IMR-90 (cell line): ENCODE data around the gene ALK. TPM values are rescaled to one million over a fixed set of nuclear protein-coding genes. Genes with fewer than 3 reads are reported as not detected.
A peak's percentile ranks its signal among the peaks of the same experiment; 100 is the strongest.

ENCODE experiments used
- ATAC-seq: fragments of 200-7000 bp; cut with Tn5 transposase; 2 replicates; pipeline ENCODE4 v1.9.1; 2020; ENCODE audit warnings: low read depth, mild to moderate bottlenecking, moderate library complexity
- BruUV-seq: library from RNA; stranded (reverse); fragments of 400-500 nt; replicated peaks from 2 replicates; lab custom pipeline; 2021; lab: Mats Ljungman, UMichigan
- CTCF ChIA-PET: fragments of 300-600 bp; formaldehyde crosslinking; extraction: SDS; loops from one replicate; lab custom pipeline; 2021; ENCODE audit warnings: antibody characterized with exemption; lab: Yijun Ruan, JAX
- POLR2A ChIA-PET: fragments of 300-600 bp; sonication (Branson Sonifier 250); formaldehyde crosslinking; loops from one replicate; lab custom pipeline; 2022; ENCODE audit warnings: antibody characterized with exemption; ENCODE audit not compliant: unreplicated experiment; lab: Charles Lee
- DNase-seq: peaks from one replicate; pipeline ENCODE4 v3.0.0; 2013
- H2AFZ ChIP-seq: replicated peaks from 2 replicates; pipeline ENCODE3; 2013; ENCODE audit warnings: low read length, mild to moderate bottlenecking; ENCODE audit not compliant: poor library complexity
- H2AK5ac ChIP-seq: 2 replicates; pipeline ENCODE4 v1.6.1; 2013; ENCODE audit warnings: low read depth, low read length, inconsistent platforms
- H2AK9ac ChIP-seq: replicated peaks from 2 replicates; pipeline ENCODE3; 2013; ENCODE audit warnings: mild to moderate bottlenecking, low read depth, low read length, moderate library complexity; ENCODE audit not compliant: poor library complexity
- H2BK120ac ChIP-seq: 2 replicates; pipeline ENCODE4 v1.6.1; 2013; ENCODE audit warnings: low read depth, low read length, inconsistent platforms
- H2BK15ac ChIP-seq: 3 replicates; pipeline ENCODE4 v1.6.1; 2013; ENCODE audit warnings: low read depth, low read length, inconsistent platforms
- H2BK20ac ChIP-seq: 2 replicates; pipeline ENCODE4 v1.6.1; 2013; ENCODE audit warnings: low read depth, mild to moderate bottlenecking, inconsistent platforms, low read length, moderate library complexity
- H2BK5ac ChIP-seq: 2 replicates; pipeline ENCODE4 v1.6.1; 2013; ENCODE audit warnings: mild to moderate bottlenecking, low read depth, low read length, inconsistent platforms; ENCODE audit not compliant: poor library complexity, severe bottlenecking
- H3K14ac ChIP-seq: replicated peaks from 2 replicates; pipeline ENCODE4 v1.6.1; 2013; ENCODE audit warnings: low read depth, low read length, inconsistent platforms
- H3K18ac ChIP-seq: 2 replicates; pipeline ENCODE4 v1.6.1; 2013; ENCODE audit warnings: low read depth, low read length, control low read depth
- H3K23ac ChIP-seq: 2 replicates; pipeline ENCODE4 v1.6.1; 2013; ENCODE audit warnings: low read depth, low read length, inconsistent platforms
- H3K27ac ChIP-seq: 2 replicates; pipeline ENCODE4 v1.5.1; 2013; ENCODE audit warnings: mild to moderate bottlenecking, control low read depth, low read length; ENCODE audit not compliant: insufficient read depth
- H3K27me3 ChIP-seq: 2 replicates; pipeline ENCODE4 v1.6.1; 2013; ENCODE audit warnings: low read length; ENCODE audit not compliant: control insufficient read depth, insufficient read depth
- H3K36me3 ChIP-seq: 2 replicates; pipeline ENCODE4 v1.6.1; 2013; ENCODE audit warnings: low read length, mixed read lengths; ENCODE audit not compliant: control insufficient read depth, insufficient read depth
- H3K4ac ChIP-seq: 2 replicates; pipeline ENCODE4 v1.6.1; 2013; ENCODE audit warnings: low read depth, low read length, inconsistent platforms
- H3K4me1 ChIP-seq: 2 replicates; pipeline ENCODE4 v1.6.1; 2013; ENCODE audit warnings: low read length, mixed read lengths; ENCODE audit not compliant: control insufficient read depth, insufficient read depth
- H3K4me2 ChIP-seq: 2 replicates; pipeline ENCODE4 v1.6.1; 2013; ENCODE audit warnings: low read depth, mild to moderate bottlenecking, control low read depth, low read length, moderate library complexity
- H3K4me3 ChIP-seq: 2 replicates; pipeline ENCODE4 v1.5.1; 2013; ENCODE audit warnings: low read depth, mild to moderate bottlenecking, control low read depth, low read length, moderate library complexity; ENCODE audit not compliant: insufficient read depth
- H3K56ac ChIP-seq: 2 replicates; pipeline ENCODE4 v1.6.1; 2013; ENCODE audit warnings: low read length, inconsistent platforms; ENCODE audit not compliant: insufficient read depth; ENCODE audit errors: extremely low read depth
- H3K79me1 ChIP-seq, 2 experiments: 2 replicates each; pipeline ENCODE4 v1.6.1; 2013; ENCODE audit warnings: low read length in 2 of 2, inconsistent platforms in 1 of 2, low read depth in 1 of 2
- H3K9ac ChIP-seq: 2 replicates; pipeline ENCODE4 v1.6.1; 2013; ENCODE audit warnings: low read depth, low read length, control low read depth
- H3K9me1 ChIP-seq: 2 replicates; pipeline ENCODE4 v1.6.1; 2013; ENCODE audit warnings: low read length, inconsistent platforms; ENCODE audit not compliant: insufficient read depth
- H3K9me3 ChIP-seq: 2 replicates; pipeline ENCODE4 v1.6.1; 2013; ENCODE audit warnings: low read length; ENCODE audit not compliant: control insufficient read depth, insufficient read depth
- H4K20me1 ChIP-seq: 2 replicates; pipeline ENCODE4 v1.6.1; 2013; ENCODE audit warnings: low read length, inconsistent platforms; ENCODE audit not compliant: insufficient read depth
- H4K5ac ChIP-seq: 2 replicates; pipeline ENCODE4 v1.6.1; 2013; ENCODE audit warnings: mild to moderate bottlenecking, low read depth, low read length, control low read depth
- H4K8ac ChIP-seq, 2 experiments: 2 replicates each; pipeline ENCODE4 v1.6.1; 2013; ENCODE audit warnings: low read depth in 2 of 2, low read length in 2 of 2, control low read depth in 1 of 2, inconsistent platforms in 1 of 2
- H4K91ac ChIP-seq: 2 replicates; pipeline ENCODE4 v1.6.1; 2013; ENCODE audit warnings: low read depth, low read length, inconsistent platforms; ENCODE audit not compliant: insufficient read depth
- BHLHE40 ChIP-seq: fragments of 150-350 bp; IDR thresholded peaks from 2 replicates; pipeline ENCODE4 v1.6.1; 2016; ENCODE audit warnings: mild to moderate bottlenecking, low read depth, low read length
- CEBPB ChIP-seq: IDR thresholded peaks from 2 replicates; pipeline ENCODE4 v1.6.1; 2012; ENCODE audit warnings: low read depth, low read length, improper control_type of control experiment
- CHD1 ChIP-seq: IDR thresholded peaks from 2 replicates; pipeline ENCODE4 v1.6.1; 2012; ENCODE audit warnings: low read depth, low read length, improper control_type of control experiment
- FOS ChIP-seq: fragments of 150-350 bp; IDR thresholded peaks from 2 replicates; pipeline ENCODE4 v1.6.1; 2016; ENCODE audit warnings: low read depth, low read length
- MAFK ChIP-seq: IDR thresholded peaks from 2 replicates; pipeline ENCODE4 v1.6.1; 2012; ENCODE audit warnings: low read depth, low read length, improper control_type of control experiment
- MAZ ChIP-seq: IDR thresholded peaks from 2 replicates; pipeline ENCODE4 v1.6.1; 2012; ENCODE audit warnings: low read depth, mild to moderate bottlenecking, low read length, improper control_type of control experiment, moderate library complexity, borderline replicate concordance
- MXI1 ChIP-seq: IDR thresholded peaks from 2 replicates; pipeline ENCODE4 v1.6.1; 2012; ENCODE audit warnings: low read depth, mild to moderate bottlenecking, low read length, moderate library complexity, borderline replicate concordance
- NFE2L2 ChIP-seq: fragments of 150-350 bp; IDR thresholded peaks from 2 replicates; pipeline ENCODE4 v1.6.1; 2016; ENCODE audit warnings: low read depth, mild to moderate bottlenecking, low read length
- POLR2A ChIP-seq: IDR thresholded peaks from 2 replicates; pipeline ENCODE4 v1.6.1; 2012; ENCODE audit warnings: mild to moderate bottlenecking, low read depth, low read length
- RAD21 ChIP-seq: IDR thresholded peaks from 2 replicates; pipeline ENCODE4 v1.6.1; 2012; ENCODE audit warnings: low read length, improper control_type of control experiment
- RCOR1 ChIP-seq: IDR thresholded peaks from 2 replicates; pipeline ENCODE4 v1.6.1; 2012; ENCODE audit warnings: mild to moderate bottlenecking, low read length, improper control_type of control experiment; ENCODE audit not compliant: insufficient replicate concordance
- RFX5 ChIP-seq: IDR thresholded peaks from 2 replicates; pipeline ENCODE4 v1.8.0; 2012; ENCODE audit warnings: low read depth, mild to moderate bottlenecking, low read length, moderate library complexity
- SMC3 ChIP-seq: fragments of 150-350 bp; IDR thresholded peaks from 2 replicates; pipeline ENCODE4 v1.6.1; 2016; ENCODE audit warnings: low read depth, mild to moderate bottlenecking, antibody characterized with exemption, low read length, moderate library complexity
- WGBS, 2 experiments: methylation state at CpG; one replicate each; pipeline versions ENCODE4 v1.1.5 to v1.1.7; 2013; ENCODE audit warnings: missing lambda C conversion rate in 2 of 2; ENCODE audit not compliant: insufficient read length in 1 of 2; ENCODE audit errors: extremely low coverage in 2 of 2; 5-methylcytosine and 5-hydroxymethylcytosine counted together
- dilution Hi-C: fragments of 300-500 bp; cut with HindIII; formaldehyde crosslinking; loops from one replicate; pipeline ENCODE4 v1.14.3; 2018; ENCODE audit warnings: low sequenced_read_pairs; ENCODE audit not compliant: unreplicated experiment
- in situ Hi-C: fragments of 300-500 bp; cut with MboI; formaldehyde crosslinking; loops from 3 replicates; pipeline ENCODE4 v1.14.3; 2019; ENCODE audit warnings: low sequenced_read_pairs, inconsistent platforms, mixed read lengths
- intact Hi-C: fragments of 100-400 bp; cut with micrococcal nuclease; formaldehyde crosslinking; loops from 2 replicates; pipeline ENCODE4 v1.10.0; 2022
- polyA plus RNA-seq, 3 experiments: library from polyadenylated mRNA; depleted of rRNA; stranded (reverse); fragments of >200 nt; gene quantifications; 2 replicates each; pipeline ENCODE4 v1.2.3, GENCODE V29; 2012; ENCODE audit warnings: low replicate concordance in 1 of 3
- total RNA-seq: library from RNA; depleted of rRNA; stranded (reverse); fragments of >200 nt; gene quantifications from 2 replicates; pipeline ENCODE4 v1.2.3, GENCODE V29; 2012
- TF ChIP-seq, protein P1 (sequence below): conservative IDR thresholded peaks from 2 replicates; pipeline ENCODE4 v1.5.1; 2012; ENCODE audit warnings: mild to moderate bottlenecking, low read depth, low read length, improper control_type of control experiment
- TF ChIP-seq, protein P2 (sequence below): fragments of 150-350 bp; IDR thresholded peaks from 2 replicates; pipeline ENCODE4 v1.6.1; 2016; ENCODE audit warnings: low read depth, mild to moderate bottlenecking, low read length, moderate library complexity, borderline replicate concordance
- TF ChIP-seq, protein P3 (sequence below): fragments of 150-350 bp; IDR thresholded peaks from 2 replicates; pipeline ENCODE4 v1.6.1; 2017; ENCODE audit warnings: mild to moderate bottlenecking, antibody characterized with exemption, low read length, low read depth

The ALK gene
- total and polyA plus RNA-seq, 2 of the 4 experiments (the other 2 are of a cell fraction) = not detected

DNA sequence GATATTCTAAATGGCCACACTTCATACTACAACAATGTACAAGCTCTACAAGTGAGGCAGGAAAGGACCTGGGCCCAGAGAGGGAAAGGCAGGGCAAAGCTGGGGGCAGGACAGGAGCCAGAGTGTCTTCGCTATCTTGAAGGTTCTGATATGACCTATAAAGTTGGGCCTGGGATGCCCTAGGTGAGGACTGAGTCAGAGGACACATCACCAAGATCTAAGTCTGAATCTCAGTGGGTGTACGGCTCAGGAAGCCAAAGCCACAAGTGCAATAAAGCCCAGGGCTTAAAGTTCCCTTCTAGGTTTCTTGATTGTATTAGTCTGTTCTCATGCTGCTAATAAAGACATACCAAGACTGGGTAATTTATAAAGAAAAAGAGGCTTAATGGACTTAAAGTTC, 219.1 kb downstream of the ALK start:
- ChIA-PET POLR2A (no interaction called here), CTCF (no interaction called here)
- no peak overlapping the region for H3K56ac ChIP-seq
- intact Hi-C loops = no loop called here
- no peaks in the 10 kb centered on the region for H3K79me1 ChIP-seq
- H4K20me1 ChIP-seq = no peaks in the 10 kb centered on the region
- no peaks in the 10 kb centered on the region for H3K36me3 ChIP-seq
- H2BK5ac ChIP-seq = no peak overlapping the region
- no peak overlapping the region for H3K4ac ChIP-seq
- no TSS peak for BruUV-seq
- H2AK5ac ChIP-seq = no peak overlapping the region; the same call in 1 of the 2 replicates
- ATAC-seq = no peak
- 0 out of 2 replicates have a peak, but pooled peaks cover 2% of the 10 kb centered on the region for H3K27me3 ChIP-seq
- no peak overlapping the region for H3K9ac ChIP-seq
- H2AK9ac ChIP-seq = peak overlapping the region; percentile 71
- H4K8ac ChIP-seq = no peak overlapping the region
- no peak overlapping the region for H4K5ac ChIP-seq
- H3K4me1 ChIP-seq = no peaks in the 10 kb centered on the region; the same call in 1 of the 2 replicates
- no peak overlapping the region for H3K27ac ChIP-seq
- no peak overlapping the region for H3K18ac ChIP-seq
- H3K4me2 ChIP-seq = no peak overlapping the region
- H2BK20ac ChIP-seq = no peak overlapping the region
- H3K9me3 ChIP-seq = no peaks in the 10 kb centered on the region
- WGBS, 2 experiments = 80% methylated on average over 1 of the region's 2 CpGs; no CpG with 5 or more reads in 1 of the 2 experiments
- no peak overlapping the region for H2BK15ac ChIP-seq
- in situ Hi-C loops = no loop called here
- H2AFZ ChIP-seq = no peak overlapping the region
- TF ChIP-seq, protein P1, sequence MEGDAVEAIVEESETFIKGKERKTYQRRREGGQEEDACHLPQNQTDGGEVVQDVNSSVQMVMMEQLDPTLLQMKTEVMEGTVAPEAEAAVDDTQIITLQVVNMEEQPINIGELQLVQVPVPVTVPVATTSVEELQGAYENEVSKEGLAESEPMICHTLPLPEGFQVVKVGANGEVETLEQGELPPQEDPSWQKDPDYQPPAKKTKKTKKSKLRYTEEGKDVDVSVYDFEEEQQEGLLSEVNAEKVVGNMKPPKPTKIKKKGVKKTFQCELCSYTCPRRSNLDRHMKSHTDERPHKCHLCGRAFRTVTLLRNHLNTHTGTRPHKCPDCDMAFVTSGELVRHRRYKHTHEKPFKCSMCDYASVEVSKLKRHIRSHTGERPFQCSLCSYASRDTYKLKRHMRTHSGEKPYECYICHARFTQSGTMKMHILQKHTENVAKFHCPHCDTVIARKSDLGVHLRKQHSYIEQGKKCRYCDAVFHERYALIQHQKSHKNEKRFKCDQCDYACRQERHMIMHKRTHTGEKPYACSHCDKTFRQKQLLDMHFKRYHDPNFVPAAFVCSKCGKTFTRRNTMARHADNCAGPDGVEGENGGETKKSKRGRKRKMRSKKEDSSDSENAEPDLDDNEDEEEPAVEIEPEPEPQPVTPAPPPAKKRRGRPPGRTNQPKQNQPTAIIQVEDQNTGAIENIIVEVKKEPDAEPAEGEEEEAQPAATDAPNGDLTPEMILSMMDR = no peak
- no peak for TF ChIP-seq POLR2A
- TF ChIP-seq, protein P2, sequence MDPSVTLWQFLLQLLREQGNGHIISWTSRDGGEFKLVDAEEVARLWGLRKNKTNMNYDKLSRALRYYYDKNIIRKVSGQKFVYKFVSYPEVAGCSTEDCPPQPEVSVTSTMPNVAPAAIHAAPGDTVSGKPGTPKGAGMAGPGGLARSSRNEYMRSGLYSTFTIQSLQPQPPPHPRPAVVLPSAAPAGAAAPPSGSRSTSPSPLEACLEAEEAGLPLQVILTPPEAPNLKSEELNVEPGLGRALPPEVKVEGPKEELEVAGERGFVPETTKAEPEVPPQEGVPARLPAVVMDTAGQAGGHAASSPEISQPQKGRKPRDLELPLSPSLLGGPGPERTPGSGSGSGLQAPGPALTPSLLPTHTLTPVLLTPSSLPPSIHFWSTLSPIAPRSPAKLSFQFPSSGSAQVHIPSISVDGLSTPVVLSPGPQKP = no peak
- no peak for TF ChIP-seq CHD1
- TF ChIP-seq RCOR1 = no peak
- no peak for TF ChIP-seq RFX5
- no peak for TF ChIP-seq RAD21
- no peak for TF ChIP-seq MAFK
- no peak for TF ChIP-seq BHLHE40
- TF ChIP-seq NFE2L2 = no peak
- TF ChIP-seq MAZ = no peak
- TF ChIP-seq SMC3 = no peak
- TF ChIP-seq, protein P3, sequence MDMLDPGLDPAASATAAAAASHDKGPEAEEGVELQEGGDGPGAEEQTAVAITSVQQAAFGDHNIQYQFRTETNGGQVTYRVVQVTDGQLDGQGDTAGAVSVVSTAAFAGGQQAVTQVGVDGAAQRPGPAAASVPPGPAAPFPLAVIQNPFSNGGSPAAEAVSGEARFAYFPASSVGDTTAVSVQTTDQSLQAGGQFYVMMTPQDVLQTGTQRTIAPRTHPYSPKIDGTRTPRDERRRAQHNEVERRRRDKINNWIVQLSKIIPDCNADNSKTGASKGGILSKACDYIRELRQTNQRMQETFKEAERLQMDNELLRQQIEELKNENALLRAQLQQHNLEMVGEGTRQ = no peak
- no peak for TF ChIP-seq CEBPB
- no peak for TF ChIP-seq FOS
- no peak for TF ChIP-seq MXI1
- H3K9me1 ChIP-seq = no peaks in the 10 kb centered on the region
- H4K91ac ChIP-seq = no peak overlapping the region
- H3K23ac ChIP-seq = no peak overlapping the region
- no peak overlapping the region for H2BK120ac ChIP-seq
- dilution Hi-C loops = no loop called here
- DNase-seq = no peak
- H3K14ac ChIP-seq = no peak overlapping the region
- H3K4me3 ChIP-seq = no peak overlapping the region
